Cardiac septum (tissue), 1 donor: ENCODE data around the gene HSCB. TPM values are rescaled to one million over a fixed set of nuclear protein-coding genes. Genes with fewer than 3 reads are reported as not detected.

ENCODE experiments used
- DNase-seq: peaks from one replicate; pipeline ENCODE4 v3.0.0-alpha.2; 2020; ENCODE audit warnings: low spot score
- intact Hi-C: fragments of 100-400 bp; cut with DNase I; formaldehyde crosslinking; loops from one replicate; pipeline ENCODE4 v1.14.0; 2022
- total RNA-seq: library from RNA; stranded (reverse); fragmentation: NEBNext Ultra II Directional; extraction: Animal tissue kit (Norgen Biotek cat#: 25700); gene quantifications from one replicate; pipeline ENCODE4 v1.2.1, GENCODE V29; 2021
- donor health status: DM: no; HTN: no; CAD: no.

Gene HSCB
- total RNA-seq, 1 donor from 2014 or later: 10.0 TPM

DNA sequence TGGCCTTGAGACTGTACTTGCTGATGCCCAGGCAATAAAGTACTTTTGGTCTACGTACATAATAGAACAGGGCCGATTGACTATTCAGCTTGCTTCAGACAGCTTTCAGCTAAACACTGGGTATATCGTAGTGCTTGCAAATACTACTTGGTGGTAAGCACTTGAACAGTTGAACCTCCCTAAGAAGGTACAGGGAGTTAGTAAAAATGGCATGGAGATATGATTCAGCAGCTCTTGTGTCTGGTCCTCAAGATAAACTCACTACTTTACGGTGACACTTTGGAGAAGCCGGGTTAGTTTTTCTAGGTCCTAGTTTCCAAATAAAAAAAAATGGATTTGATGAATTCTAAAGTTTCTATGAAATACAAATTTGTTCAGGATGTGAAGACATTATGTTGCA lies 38.0 kb downstream of the HSCB start:
- intact Hi-C loops: no loop called here

DNA sequence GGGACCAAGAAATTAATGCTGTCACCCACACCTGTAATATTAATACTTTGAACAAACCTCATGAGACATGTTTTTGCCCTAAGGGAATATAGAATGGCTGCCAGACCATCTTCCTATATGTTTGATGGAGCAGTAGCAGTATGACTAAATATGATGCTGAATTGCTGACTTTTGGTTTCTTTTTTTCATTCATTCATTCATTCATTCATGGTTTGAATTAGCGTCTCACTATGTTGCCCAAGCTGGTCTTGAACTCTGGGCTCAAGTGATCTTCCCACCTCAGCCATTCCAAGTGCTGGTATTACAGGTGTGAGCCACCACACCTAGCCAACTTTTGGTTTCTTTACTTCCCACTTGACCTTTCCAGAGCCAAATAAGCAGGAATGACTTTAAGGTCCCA lies 38.5 kb downstream of the HSCB start:
- DNase-seq: no peak
- intact Hi-C loops: no loop called here

More for the DNA sequence above, 38.0 kb downstream of the HSCB start:
- no peak for DNase-seq

DNA sequence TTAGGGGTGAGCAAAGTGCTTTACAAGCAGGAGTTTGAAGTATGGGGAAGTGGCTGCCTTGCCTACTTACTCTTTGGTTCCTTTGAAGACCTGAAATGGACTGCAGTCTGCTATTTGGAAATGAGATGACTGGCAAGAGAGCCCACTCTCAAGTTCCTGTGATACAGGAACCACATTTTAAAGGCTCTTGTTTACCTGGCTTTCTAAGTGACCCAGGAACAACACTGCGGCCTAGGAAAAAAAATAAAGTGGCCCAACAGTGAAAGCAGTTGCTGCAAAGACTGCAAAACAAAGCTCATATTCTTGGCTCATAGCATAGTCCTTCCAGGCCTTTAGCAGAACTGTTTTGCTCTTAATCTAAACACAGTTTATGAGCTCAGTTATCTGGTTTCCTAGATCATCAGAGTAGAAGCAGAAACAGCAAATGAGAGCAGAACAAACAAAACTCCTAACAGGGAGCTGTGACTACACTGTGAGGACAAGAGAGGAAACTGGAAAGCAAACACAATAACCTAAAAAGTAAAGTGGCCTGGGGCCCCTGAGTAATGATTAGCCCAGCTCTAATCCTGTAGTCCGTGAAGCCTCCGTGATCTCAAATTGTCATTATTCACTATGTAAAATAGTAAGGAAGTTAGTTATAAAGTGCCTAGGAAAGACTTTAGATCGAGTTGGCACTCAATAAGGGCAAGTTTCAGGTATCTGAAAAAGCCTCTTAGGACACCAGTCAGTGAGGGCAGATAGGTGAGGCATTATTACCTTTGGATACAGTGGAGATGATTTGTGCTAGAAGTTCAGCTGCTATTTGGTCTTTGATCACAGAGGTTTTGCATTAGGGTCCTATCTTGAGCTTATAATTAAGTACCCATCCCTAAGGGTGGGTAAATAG lies 42.2 kb downstream of the HSCB start:
- DNase-seq: no peak
- intact Hi-C loops: no loop called here

DNA sequence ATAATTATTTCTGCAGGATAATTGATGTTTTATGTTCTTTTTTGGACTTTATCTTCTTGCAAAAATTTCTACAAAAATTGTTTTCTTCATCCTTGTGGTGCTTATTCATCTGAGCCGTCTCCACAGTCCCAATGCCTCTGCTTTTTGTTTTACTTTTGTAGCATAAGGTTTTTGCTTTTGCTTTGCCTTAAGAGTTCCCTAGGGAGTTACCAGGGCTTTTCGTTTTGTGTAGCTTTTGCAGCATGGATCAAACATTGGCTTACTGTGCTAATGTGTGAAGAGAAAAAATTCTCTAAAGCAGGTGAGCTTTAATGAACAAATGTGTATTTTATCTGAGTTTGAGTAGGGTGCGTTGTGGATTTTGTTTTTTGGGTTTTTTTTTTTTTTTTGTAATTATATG lies 46.8 kb downstream of the HSCB start:
- intact Hi-C loops: no loop called here
- DNase-seq: no peak

DNA sequence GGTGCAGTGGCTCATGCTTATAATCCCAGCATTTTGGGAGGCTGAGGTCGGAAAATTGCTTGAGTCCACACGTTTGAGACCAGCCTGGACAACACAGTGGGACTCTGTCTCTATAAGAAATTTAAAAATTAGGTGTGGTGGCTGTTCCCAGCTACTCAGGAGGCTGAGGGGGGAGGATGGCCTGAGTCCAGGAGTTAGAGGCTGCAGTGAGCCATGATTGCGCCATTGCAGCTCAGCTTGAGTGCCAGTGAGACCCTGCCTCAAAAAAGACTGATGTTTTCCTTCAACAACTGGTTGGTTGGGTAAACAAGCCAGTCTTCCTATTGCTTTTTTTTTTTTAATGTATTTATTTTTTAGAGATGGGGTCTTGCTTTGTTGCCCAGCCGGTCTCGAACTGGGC lies 49.3 kb downstream of the HSCB start:
- intact Hi-C loops: no loop called here
- DNase-seq: no peak

DNA sequence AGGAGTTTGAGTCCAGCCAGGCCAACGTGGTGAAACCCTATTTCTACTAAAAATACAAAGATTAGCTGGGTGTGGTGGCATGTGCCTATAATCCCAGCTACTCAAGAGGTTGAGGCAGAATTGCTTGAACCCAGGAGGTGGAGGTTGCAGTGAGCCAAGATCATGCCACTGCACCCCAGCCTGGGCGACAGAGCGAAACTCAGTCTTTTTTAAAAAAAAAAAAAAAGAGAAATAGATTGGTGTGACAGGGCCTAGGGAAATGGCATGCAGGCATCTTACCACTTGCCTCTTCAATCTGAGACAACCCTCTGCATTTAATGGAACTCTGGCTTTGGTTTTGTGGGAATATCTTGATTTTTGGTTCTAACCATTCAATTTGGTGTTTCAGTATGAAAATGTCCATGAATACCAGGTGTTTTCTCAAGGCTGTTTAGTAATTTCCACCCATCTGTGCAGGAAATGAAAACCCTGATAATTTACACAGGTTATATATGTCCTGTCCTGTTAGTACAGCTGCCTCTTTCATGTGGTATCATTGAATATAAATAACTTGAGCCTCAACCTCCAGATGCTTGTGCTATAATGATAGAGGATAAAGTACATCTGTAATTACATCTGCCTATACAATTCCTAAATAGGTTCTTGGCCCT lies 50.1 kb downstream of the HSCB start:
- no peak for DNase-seq
- intact Hi-C loops: no loop called here

DNA sequence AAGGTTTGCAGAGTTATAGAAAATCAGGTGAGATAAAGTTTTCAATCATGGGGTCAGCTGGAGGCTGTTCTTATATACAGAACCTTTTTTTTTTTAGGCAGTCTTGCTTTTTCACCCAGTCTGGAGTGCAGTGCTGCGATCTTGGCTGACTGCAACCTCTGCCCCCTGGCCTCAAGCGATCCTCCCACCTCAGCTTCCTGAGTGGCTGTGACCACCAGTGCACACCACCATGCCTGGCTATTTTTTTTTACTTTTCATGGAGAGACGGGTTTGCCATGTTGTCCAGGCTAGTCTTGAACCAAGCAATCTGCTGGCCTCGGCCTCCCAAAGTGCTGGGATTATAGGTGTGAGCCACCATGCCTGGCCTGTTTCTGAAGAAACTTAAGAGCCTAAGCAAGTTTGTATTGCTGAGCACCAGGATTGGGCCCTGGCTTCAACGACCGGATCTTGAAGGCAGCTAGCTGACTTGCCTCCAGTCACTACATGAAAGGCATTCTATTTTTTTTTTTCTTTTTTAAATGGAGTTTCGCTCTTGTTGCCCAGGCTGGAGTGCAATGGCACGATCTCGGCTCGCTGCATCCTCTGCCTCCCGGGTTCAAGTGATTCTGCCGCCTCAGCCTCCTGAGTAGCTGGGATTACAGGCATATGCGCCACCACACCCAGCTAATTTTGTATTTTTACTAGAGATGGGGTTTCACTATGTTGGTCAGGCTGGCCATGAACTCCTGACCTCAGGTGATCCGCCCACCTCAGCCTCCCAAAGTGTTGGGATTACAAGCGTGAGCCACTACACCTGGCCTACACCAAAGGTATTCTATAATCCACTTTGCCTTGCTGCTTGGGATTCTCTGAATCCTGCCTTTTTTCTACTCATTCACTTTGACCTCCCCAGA lies 50.9 kb downstream of the HSCB start:
- no peak for DNase-seq
- intact Hi-C loops: no loop called here

DNA sequence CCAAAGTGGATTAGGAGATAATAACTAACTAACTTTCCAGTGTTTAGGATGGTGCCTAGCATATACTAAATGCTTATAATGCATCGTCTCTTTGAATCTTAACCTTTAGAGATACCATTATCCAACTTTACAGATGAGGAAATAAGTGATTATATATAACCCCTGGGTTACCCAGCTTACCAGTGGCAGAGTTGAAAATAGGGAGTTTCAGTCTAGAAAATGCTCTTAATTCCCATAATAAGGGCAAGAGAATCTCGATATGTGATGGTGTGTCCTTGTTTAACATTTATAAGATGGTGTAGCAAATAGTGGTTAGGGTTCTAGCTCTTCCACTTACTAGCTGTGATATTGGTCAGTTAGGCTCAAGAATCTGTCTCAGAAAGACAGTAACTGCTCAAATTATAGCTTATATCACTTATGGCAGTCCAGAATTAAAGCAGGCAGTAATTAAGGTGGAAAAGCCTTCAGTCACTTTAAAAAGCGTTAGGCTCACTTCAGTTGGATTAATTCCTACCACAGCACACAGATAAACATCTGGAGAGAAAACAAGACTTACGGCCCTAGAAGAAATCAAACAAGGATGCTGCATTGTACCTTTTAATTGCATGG lies 52.2 kb downstream of the HSCB start:
- DNase-seq: no peak
- intact Hi-C loops: no loop called here

DNA sequence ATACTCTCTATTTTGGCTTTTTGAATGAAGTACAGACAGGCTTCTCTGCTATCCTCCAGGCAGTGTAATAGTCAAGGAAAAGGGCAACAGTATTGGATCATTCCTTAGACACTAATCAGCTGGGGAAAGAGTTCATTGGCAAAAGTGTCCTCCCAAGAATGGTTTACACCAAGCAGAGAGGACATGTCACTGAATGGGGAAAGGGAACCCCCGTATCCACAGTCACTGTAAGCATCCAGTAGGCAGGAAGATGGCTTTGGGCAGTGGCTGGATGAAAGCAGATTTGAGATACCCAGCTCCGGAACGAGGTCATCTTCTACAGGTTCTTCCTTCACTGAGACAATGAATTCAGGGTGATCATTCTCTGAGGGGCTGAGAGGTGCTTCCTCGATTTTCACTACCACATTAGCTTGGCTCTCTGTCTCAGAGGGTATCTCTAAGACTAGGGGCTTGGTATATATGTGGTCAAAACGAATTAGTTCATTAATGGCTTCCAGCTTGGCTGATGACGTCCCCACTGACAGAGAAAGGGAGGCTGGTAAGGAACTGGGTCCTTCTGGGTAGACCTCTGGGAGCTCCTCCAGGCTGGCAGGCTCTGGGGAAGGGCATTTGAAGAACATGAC lies 53.3 kb downstream of the HSCB start:
- DNase-seq: no peak
- intact Hi-C loops: no loop called here

DNA sequence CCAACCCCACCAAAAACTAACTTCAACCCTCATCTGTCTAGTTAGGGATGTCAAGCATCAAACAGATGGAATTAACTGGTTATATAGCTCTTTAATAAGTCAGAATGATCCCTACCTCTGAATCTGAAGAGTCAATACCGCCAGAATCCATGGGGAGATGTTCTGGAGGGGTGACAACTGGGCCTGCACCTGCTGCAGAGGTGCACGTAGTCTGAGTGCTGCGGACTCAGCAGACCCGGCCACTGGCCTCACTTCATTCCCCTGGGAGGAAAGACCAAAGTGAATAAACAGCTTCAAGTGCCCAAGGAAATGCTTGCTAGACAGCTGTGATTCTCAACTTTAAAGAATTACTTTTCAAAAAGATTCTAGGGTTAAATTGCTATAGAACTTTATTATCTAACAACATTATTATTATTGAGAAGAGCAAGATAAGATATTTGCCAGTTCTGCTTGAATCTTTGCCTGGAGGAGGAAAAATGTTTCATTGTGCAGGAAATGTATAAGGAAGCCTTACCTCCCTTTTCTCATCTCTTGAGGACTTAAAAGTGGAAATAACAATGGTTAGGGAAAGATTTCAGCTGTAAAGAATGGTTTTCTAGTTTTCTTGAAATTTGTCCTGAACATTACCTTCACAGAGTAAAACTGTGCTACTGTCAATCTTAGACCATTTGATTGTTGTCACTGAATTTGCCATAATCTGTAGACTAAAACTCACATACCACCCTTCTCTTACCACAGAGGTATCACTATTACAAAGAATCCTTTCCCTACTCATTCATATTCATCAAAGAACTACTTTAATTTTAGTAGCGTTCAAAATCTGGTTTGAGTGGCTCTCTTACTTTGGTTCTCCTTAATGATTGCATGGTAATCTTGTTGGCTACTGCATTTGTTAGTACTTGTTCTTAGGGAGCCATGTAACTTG lies 54.4 kb downstream of the HSCB start:
- DNase-seq: no peak
- intact Hi-C loops: no loop called here

DNA sequence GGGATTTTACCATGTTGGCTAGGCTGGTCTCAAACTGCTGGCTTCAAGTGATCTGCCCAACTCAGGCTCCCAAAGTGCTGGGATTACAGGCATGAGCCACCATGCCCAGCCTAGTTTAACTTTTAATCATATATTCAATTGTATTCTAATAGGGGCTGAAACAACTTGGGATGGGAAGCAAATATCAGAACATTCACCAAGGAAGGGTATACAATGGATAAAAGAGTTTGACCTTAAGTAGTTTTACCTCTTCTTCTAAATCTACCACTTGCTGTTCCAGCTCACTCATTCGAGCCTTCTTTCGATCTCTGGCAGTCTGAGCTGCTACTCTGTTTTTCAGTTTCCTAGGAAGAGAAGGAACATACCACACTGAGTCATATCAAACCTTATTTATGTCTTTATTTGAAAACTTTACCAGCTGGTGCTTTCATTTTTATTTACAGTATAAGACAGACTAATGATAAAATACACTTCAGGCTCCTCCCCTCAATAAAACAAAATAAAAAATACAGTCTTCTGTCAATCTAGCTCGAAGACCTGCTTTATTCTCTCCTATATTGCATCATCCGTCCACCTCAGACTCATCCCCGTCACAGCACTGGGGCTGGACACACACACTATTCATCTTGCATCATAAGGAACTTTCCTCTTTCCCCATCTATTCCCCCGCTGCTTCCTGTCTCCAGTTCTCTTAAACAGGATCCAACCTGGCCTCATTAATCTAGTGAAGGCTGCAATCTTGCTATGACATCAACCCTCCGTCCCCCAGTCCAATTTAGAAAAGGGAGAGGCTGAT lies 57.2 kb downstream of the HSCB start:
- DNase-seq: no peak
- intact Hi-C loops: no loop called here

DNA sequence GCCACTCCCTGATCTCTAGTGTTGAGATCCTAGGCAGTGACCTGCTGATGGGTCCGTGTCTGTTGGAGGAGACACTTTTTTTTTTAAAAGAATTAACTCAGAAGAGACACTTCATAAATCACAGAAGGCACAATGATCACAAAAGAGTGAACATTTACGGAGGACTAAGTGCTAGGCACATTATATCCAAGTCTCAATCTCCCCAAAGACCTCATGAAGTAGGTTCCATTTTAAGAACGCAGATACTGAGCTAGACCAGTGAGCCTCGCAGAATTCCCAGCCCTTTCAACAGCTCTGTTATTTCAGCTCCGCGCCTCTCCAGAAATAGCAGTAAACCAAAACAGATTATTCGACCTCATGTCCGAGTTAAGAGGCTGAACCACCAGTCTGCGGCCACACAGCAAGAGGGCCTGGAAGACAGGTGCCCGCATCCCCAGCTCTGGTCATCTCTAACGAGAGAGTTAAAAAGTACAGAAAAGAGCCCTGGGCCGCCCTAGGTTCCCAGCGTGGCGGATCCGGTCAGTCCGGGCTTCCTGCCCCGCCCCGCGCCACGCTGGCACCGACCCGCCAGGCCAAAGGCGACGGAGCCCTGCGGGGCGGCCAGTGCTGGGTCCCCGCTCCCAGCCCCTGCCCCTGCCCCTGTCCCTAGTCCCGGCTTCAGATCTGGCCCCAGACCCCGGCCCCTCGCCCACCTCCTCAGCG lies 57.9 kb downstream of the HSCB start:
- DNase-seq: peak; percentile 81
- intact Hi-C loops: loop anchor here (1.0 kb wide), 1 partner anchor 27 kb away; the partner anchor contains the start of gene CCDC117

DNA sequence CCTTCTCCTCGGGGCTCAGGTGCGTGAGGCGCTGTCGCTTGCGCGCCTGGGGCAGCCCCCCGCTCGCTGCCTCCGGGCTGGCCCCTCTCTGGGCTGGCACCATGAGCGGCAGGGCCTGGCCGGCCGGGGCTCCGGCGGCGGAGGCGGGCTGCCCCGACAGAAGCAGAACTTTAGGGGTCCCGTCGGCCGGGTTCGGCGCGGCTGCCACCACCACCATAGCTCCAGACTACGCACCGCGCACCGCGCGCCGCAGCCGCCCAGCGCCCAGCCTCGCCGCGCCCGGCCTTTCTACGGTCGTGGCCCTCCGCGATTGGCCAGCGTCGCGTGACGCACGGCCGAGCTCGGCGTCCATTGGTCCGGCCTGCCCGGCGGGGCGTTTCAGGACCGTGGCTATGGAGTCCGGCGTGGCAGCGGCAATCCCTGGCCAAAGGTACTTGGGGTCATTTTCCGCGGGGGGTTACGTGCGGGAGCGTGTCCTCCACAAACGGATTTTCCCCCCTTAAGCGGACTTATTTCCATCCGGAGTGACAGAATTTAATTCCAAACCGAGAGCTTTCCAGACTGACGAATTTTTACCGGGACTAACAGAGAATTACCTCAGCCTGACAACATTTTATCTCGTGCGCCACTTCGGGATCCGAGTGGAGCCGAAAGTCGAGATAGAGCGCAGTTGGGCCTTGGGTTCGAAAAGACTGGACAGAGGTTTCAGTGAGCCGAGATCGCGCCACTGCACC lies 58.6 kb downstream of the HSCB start, which contains the start of gene XBP1:
TSS of gene XBP1 (minus strand) at position 262 of the 734 bp plus-strand sequence.
- intact Hi-C loops: loop anchor here (1.0 kb wide), 1 partner anchor 28 kb away; the partner anchor contains the start of gene CCDC117
- peak; percentile 98 for DNase-seq

DNA sequence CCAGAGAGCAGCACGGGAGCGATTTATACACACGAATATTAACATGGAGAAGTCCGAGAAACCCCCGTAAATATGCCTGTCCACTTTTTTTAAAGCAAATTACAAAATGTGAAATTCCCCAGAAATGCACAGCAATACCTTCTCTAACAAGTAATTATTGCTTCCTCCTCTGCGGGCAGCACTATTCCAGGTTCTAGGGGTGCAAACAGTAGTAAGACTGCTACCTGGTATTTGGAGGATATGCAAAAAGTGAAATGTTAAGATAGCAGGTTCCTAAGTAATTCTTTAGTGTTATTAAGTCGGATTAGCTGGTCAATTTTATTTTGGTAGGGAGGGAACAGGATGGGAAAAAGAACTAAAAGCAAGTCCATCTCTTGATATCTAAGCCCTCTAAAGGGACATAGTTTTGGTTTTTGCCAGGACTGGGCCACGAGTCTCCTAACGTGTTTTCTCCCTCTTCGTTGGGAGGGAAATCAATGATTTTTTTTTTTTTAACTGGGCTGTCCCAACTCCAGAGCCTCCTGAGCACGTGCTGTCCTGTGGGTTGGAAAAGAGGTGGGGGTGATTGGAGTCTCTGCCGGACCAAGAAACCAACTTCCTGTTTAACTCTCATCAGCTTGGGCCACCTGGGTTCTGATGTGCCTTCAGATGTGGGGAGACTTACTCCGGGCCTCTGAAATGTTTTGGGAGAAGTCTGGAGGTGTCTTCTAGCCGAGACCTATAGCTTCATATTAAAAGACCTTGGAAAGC lies 60.2 kb downstream of the HSCB start:
- intact Hi-C loops: no loop called here
- DNase-seq: no peak

DNA sequence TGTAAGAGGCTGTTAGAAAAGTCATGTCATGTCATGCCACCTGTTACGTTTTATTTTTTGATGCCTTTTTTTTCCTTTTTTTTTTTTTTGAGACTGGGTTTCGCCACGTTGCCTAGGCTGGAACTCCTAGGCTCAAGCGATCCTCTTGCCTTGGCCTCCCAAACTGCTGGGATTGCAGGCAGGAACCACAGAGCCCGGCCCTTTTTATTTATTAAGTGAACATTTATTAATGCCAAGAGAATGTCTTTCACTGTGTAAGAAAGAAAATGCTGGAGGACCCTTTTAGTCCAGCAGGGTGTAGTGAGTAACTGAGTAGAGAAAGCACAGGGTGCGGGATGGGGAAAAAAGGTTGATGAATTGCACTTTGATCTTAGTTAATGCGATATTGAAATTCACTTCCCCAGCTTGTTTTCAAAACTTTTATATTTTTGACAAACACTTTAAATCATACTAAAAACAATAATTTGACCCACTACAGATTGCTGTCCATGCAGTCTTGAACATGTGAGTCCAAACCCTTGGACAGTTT lies 60.8 kb downstream of the HSCB start:
- no peak for DNase-seq
- intact Hi-C loops: no loop called here
